ENCODE results near the gene TRAF3IP1. TPM values are rescaled to one million over a fixed set of nuclear protein-coding genes. Genes with fewer than 3 reads are reported as not detected.

The TRAF3IP1 gene
- total and polyA plus RNA-seq, 2 of the 13 experiments (the other 11 are each of a cell fraction or from before 2014, with no cell fraction given): 4.1 to 12.9 TPM

GRCh38 chr2:238426568-238427434, 106.5 kb downstream of the TRAF3IP1 start, which contains the start of gene ASB1 (continued):
- peak; percentile 22; the same call in 1 of the 2 replicates for TF ChIP-seq ATF6 (CRISPR knock-in tag; conservative IDR thresholded peaks at IDR 0.05)
- TF ChIP-seq RFXAP (CRISPR knock-in tag; IDR thresholded peaks at IDR 0.05; ENCODE audit: borderline replicate concordance): peak; percentile 86
- no peak; the same call in 1 of the 2 replicates for TF ChIP-seq ZNF121 (CRISPR knock-in tag; IDR thresholded peaks at IDR 0.05)
- TF ChIP-seq, protein P1, sequence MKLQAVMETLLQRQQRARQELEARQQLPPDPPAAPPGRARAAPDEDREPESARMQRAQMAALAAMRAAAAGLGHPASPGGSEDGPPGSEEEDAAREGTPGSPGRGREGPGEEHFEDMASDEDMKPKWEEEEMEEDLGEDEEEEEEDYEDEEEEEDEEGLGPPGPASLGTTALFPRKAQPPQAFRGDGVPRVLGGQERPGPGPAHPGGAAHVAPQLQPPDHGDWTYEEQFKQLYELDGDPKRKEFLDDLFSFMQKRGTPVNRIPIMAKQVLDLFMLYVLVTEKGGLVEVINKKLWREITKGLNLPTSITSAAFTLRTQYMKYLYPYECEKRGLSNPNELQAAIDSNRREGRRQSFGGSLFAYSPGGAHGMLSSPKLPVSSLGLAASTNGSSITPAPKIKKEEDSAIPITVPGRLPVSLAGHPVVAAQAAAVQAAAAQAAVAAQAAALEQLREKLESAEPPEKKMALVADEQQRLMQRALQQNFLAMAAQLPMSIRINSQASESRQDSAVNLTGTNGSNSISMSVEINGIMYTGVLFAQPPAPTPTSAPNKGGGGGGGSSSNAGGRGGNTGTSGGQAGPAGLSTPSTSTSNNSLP (IDR thresholded peaks at IDR 0.05; ENCODE audit: low read depth, low read length): peak; percentile 17; the same call in 1 of the 2 replicates
- no peak for TF ChIP-seq MLLT10 (CRISPR knock-in tag; IDR thresholded peaks at IDR 0.05)
- TF ChIP-seq ZNF788 (CRISPR knock-in tag; IDR thresholded peaks at IDR 0.05; ENCODE audit: borderline replicate concordance): peak; percentile 67; the same call in 1 of the 2 replicates
- TF ChIP-seq ATF2 (CRISPR knock-in tag; IDR thresholded peaks at IDR 0.05): no peak; the same call in 1 of the 2 replicates
- TF ChIP-seq ZBTB3 (CRISPR knock-in tag; IDR thresholded peaks at IDR 0.05; ENCODE audit: borderline replicate concordance, low read depth): no peak; the same call in 1 of the 2 replicates
- TF ChIP-seq ZNF720 (CRISPR knock-in tag; IDR thresholded peaks at IDR 0.05): no peak
- TF ChIP-seq HMGA1 (CRISPR knock-in tag; conservative IDR thresholded peaks at IDR 0.05): no peak
- no peak for TF ChIP-seq HMG20A (CRISPR knock-in tag; IDR thresholded peaks at IDR 0.05; ENCODE audit: borderline replicate concordance)
- no peak for TF ChIP-seq NFE2L1 (CRISPR knock-in tag; IDR thresholded peaks at IDR 0.05; ENCODE audit: borderline replicate concordance)
- peak; percentile 39 for TF ChIP-seq ZNF230 (CRISPR knock-in tag; IDR thresholded peaks at IDR 0.05)
- peak; percentile 19; the same call in 1 of the 2 replicates for TF ChIP-seq HOXD1 (CRISPR knock-in tag; IDR thresholded peaks at IDR 0.05)
- TF ChIP-seq ZNF430 (CRISPR knock-in tag; IDR thresholded peaks at IDR 0.05): peak; percentile 80; the same call in 1 of the 2 replicates
- TF ChIP-seq RARA (CRISPR knock-in tag; IDR thresholded peaks at IDR 0.05): peak; percentile 76; the same call in 1 of the 2 replicates
- no peak for TF ChIP-seq TRIM24 (CRISPR knock-in tag; IDR thresholded peaks at IDR 0.05)
- peak; percentile 90; the same call in 1 of the 2 replicates for TF ChIP-seq ZNF232 (CRISPR knock-in tag; IDR thresholded peaks at IDR 0.05; ENCODE audit: borderline replicate concordance)
- TF ChIP-seq HNF1B (CRISPR knock-in tag; IDR thresholded peaks at IDR 0.05): no peak
- peak; percentile 89 for TF ChIP-seq MXD1 (CRISPR knock-in tag; IDR thresholded peaks at IDR 0.05)
- peak; percentile 76; the same call in 1 of the 2 replicates for TF ChIP-seq ZZZ3 (CRISPR knock-in tag; IDR thresholded peaks at IDR 0.05; ENCODE audit: borderline replicate concordance)
- TF ChIP-seq NFYB (CRISPR knock-in tag; IDR thresholded peaks at IDR 0.05): no peak; the same call in 1 of the 2 replicates
